K562 (cell line): Measurements from ENCODE around the gene KLF1. TPM values are rescaled to one million over a fixed set of nuclear protein-coding genes. Genes with fewer than 3 reads are reported as not detected.

Experiments
- ATAC-seq: fragments of 200-7000 bp; cut with Tn5 transposase; 3 replicates; pipeline ENCODE4 v1.9.1; 2020; ENCODE audit warnings: moderate library complexity
- BruUV-seq: library from RNA; stranded (reverse); fragments of 400-500 nt; replicated peaks from 2 replicates; lab custom pipeline; 2021; lab: Mats Ljungman, UMichigan
- CTCF ChIA-PET: fragments of 300-600 bp; formaldehyde crosslinking; extraction: SDS; loops from one replicate; lab custom pipeline; 2021; ENCODE audit warnings: low intra/inter-chr PET ratio; lab: Yijun Ruan, JAX
- POLR2A ChIA-PET: fragments of 300-600, 350-650 bp; sonication (Branson Sonifier 250); formaldehyde crosslinking; extraction: SDS; loops from one replicate; lab custom pipeline; 2021; ENCODE audit warnings: antibody characterized with exemption, inconsistent platforms; lab: Yijun Ruan, JAX
- DNase-seq, 4 experiments: peaks; one replicate each; pipeline versions ENCODE4 v3.0.0 to v3.0.0-alpha.2; 2011 to 2018; ENCODE audit warnings: low spot score in 3 of 4, mixed read lengths in 3 of 4; ENCODE audit errors: extremely low read depth in 1 of 4
- FAIRE-seq: peaks from 2 replicates; lab custom pipeline; 2011; peaks lifted over from hg19 to GRCh38; lab: Jason Lieb, UNC
- H2AFZ ChIP-seq: 2 replicates; pipeline ENCODE4 v1.6.0; 2011; ENCODE audit warnings: low read depth, low read length, control low read depth, inconsistent platforms
- H3K27ac ChIP-seq: fragments of 200-600 bp; 3 replicates; pipeline ENCODE4 v1.8.0; 2011; ENCODE audit warnings: low read depth, mild to moderate bottlenecking, control low read depth, inconsistent platforms, low read length, moderate library complexity, mixed read lengths; ENCODE audit errors: extremely low read depth
- H3K27me3 ChIP-seq, 2 experiments: fragments of 300-600 bp in 1 of 2; 2 replicates in 1 of 2; 3 replicates in 1 of 2; pipeline versions ENCODE4 v1.6.0 to v1.8.0; 2011; ENCODE audit warnings: inconsistent platforms in 2 of 2, low read length in 2 of 2, mild to moderate bottlenecking in 1 of 2, mixed read lengths in 1 of 2, moderate library complexity in 1 of 2; ENCODE audit not compliant: control insufficient read depth in 2 of 2, insufficient read depth in 2 of 2
- H3K36me3 ChIP-seq: fragments of 300-600 bp; 3 replicates; pipeline ENCODE4 v1.8.0; 2011; ENCODE audit warnings: mild to moderate bottlenecking, low read length, inconsistent platforms; ENCODE audit not compliant: control insufficient read depth, insufficient read depth
- H3K4me1 ChIP-seq, 2 experiments: fragments of 200-600 bp in 1 of 2; replicated peaks in 1 of 2; 2 replicates in 1 of 2; 3 replicates in 1 of 2; pipeline versions ENCODE4 v1.5.1 to v1.8.0; 2011; ENCODE audit warnings: inconsistent platforms in 2 of 2, low read length in 2 of 2, mild to moderate bottlenecking in 1 of 2, mixed read lengths in 1 of 2, moderate library complexity in 1 of 2; ENCODE audit not compliant: control insufficient read depth in 2 of 2, insufficient read depth in 2 of 2
- H3K4me2 ChIP-seq: 2 replicates; pipeline ENCODE4 v1.6.1; 2011; ENCODE audit warnings: low read length, control low read depth, inconsistent platforms, mixed read lengths; ENCODE audit not compliant: insufficient read depth
- H3K4me3 ChIP-seq: fragments of 200-600 bp; sonication (generic), shearing (Covaris generic); 2 replicates; pipeline ENCODE4 v1.5.1; 2016; ENCODE audit warnings: control low read depth, inconsistent platforms
- H3K79me2 ChIP-seq: fragments of 200-600 bp; 3 replicates; pipeline ENCODE4 v1.8.0; 2011; ENCODE audit warnings: low read length, inconsistent platforms; ENCODE audit not compliant: control insufficient read depth, insufficient read depth
- H3K9ac ChIP-seq, 2 experiments: 2 replicates each; pipeline versions ENCODE4 v1.6.0 to v1.6.1; 2011; ENCODE audit warnings: low read depth in 2 of 2, low read length in 2 of 2, control low read depth in 1 of 2, inconsistent platforms in 1 of 2, mild to moderate bottlenecking in 1 of 2, mixed read lengths in 1 of 2; ENCODE audit not compliant: insufficient read depth in 1 of 2
- H3K9me1 ChIP-seq: one replicate; pipeline ENCODE4 v1.6.0; 2011; ENCODE audit warnings: inconsistent platforms, mild to moderate bottlenecking, low read length, moderate library complexity; ENCODE audit not compliant: control insufficient read depth, insufficient read depth
- H3K9me3 ChIP-seq: replicated peaks from 2 replicates; pipeline ENCODE4 v1.5.1; 2011; ENCODE audit warnings: low read depth, low read length, inconsistent platforms; ENCODE audit not compliant: control insufficient read depth, insufficient read depth
- H4K20me1 ChIP-seq: replicated peaks from 2 replicates; pipeline ENCODE4 v1.6.1; 2011; ENCODE audit warnings: low read length, inconsistent platforms, mixed read lengths; ENCODE audit not compliant: control insufficient read depth, insufficient read depth
- CHD2 ChIP-seq: IDR thresholded peaks from 2 replicates; pipeline ENCODE4 v1.6.1; 2011; ENCODE audit warnings: low read depth, low read length
- EGR1 ChIP-seq: fragments of 450-650 bp; conservative IDR thresholded peaks from 2 replicates; pipeline ENCODE4 v1.6.1; 2017; ENCODE audit warnings: mild to moderate bottlenecking
- FOXP4 ChIP-seq: sonication (generic); formaldehyde crosslinking; IDR thresholded peaks from 2 replicates; pipeline ENCODE4 v1.8.0; 2022; ENCODE audit warnings: mild to moderate bottlenecking, missing genetic modification reagents, borderline replicate concordance
- HMG20A ChIP-seq: fragments of 450-650 bp; formaldehyde crosslinking; conservative IDR thresholded peaks from 2 replicates; pipeline ENCODE4 v1.4.0; 2020; ENCODE audit warnings: mild to moderate bottlenecking, mixed read lengths
- KLF13 ChIP-seq: fragments of 450-650 bp; IDR thresholded peaks from 2 replicates; pipeline ENCODE4 v1.6.1; 2016; ENCODE audit warnings: missing genetic modification characterization, low read depth, mild to moderate bottlenecking, missing compliant biosample characterization, moderate library complexity, borderline replicate concordance
- NKRF ChIP-seq: fragments of 450-650 bp; IDR thresholded peaks from 2 replicates; pipeline ENCODE4 v1.6.1; 2016; ENCODE audit warnings: borderline replicate concordance
- STAT5A ChIP-seq: IDR thresholded peaks from 2 replicates; pipeline ENCODE4 v1.6.1; 2012; ENCODE audit warnings: low read length, inconsistent platforms, borderline replicate concordance
- XRCC5 ChIP-seq: fragments of 200-400 bp; formaldehyde crosslinking; IDR thresholded peaks from 2 replicates; pipeline ENCODE4 v1.6.1; 2017; ENCODE audit warnings: low read depth, mild to moderate bottlenecking, low read length
- ZNF263 ChIP-seq: sonication (generic); formaldehyde crosslinking; IDR thresholded peaks from 2 replicates; pipeline ENCODE4 v1.8.0; 2022; ENCODE audit warnings: mild to moderate bottlenecking, missing genetic modification reagents, borderline replicate concordance
- WGBS: fragments of 100-300 bp; shearing (Covaris generic); methylation state at CpG from one replicate; pipeline ENCODE4 v1.1.6; 2016; ENCODE audit warnings: low coverage, mixed read lengths; ENCODE audit not compliant: insufficient coverage; ENCODE audit errors: missing lambda C conversion rate; 5-methylcytosine and 5-hydroxymethylcytosine counted together
- in situ Hi-C: fragments of 300-500 bp; cut with MboI; formaldehyde crosslinking; loops from 4 replicates; pipeline ENCODE4 v1.15.0; 2018; ENCODE audit warnings: inconsistent platforms, mixed read lengths
- intact Hi-C: fragments of 100-400 bp; cut with micrococcal nuclease; formaldehyde crosslinking; loops from 2 replicates; pipeline ENCODE4 v1.14.2; 2022
- polyA plus RNA-seq, 8 experiments: library from polyadenylated mRNA; depleted of rRNA in 4 of 8; stranded (reverse) in 5 of 8; unstranded in 3 of 8; fragments of >200 nt; fragmentation: Nextera tagmentation in 2 of 8; fragmentation: Illumina TruSeq in 1 of 8; extraction: Ambion mirVana in 2 of 8; extraction: Trizol in 1 of 8; gene quantifications; 2 replicates each; pipeline versions ENCODE4 v1.2.1 to v1.2.3, GENCODE V29; 2011 to 2014; ENCODE audit warnings: inconsistent platforms in 1 of 8, missing spikeins in 1 of 8
- total RNA-seq, 7 experiments: library from RNA; depleted of rRNA in 6 of 7; stranded (reverse); fragments of >200 nt in 6 of 7; fragmentation: Illumina TruSeq in 2 of 7; extraction: Trizol in 2 of 7; gene quantifications; 2 replicates each; pipeline versions ENCODE4 v1.2.1 to v1.2.3, GENCODE V29; 2011 to 2021; ENCODE audit warnings: low replicate concordance in 1 of 7
- TF ChIP-seq, protein P1 (sequence below): sonication (generic); formaldehyde crosslinking; IDR thresholded peaks from 2 replicates; pipeline ENCODE4 v1.8.0; 2023; ENCODE audit warnings: mild to moderate bottlenecking, missing genetic modification reagents

KLF1 gene
- total and polyA plus RNA-seq, 9 of the 15 experiments (the other 6 are each of a cell fraction or from before 2014, with no cell fraction given): 8.4 to 163 (median 47.3) TPM

GRCh38 chr19:12834976-12835757 lies 51.8 kb downstream of the KLF1 start:
- Histone ChIP-seq H3K9me1 (no peaks in the 10 kb centered on the region), H3K36me3 (peaks cover 2% of the 10 kb centered on the region; the same call in 1 of the 3 replicates), H4K20me1 (peaks cover 17% of the 10 kb centered on the region), H2AFZ (peak overlapping the region; percentile 73), H3K4me3 (no peak overlapping the region), H3K9me3 (no peaks in the 10 kb centered on the region), H3K79me2 (peaks cover 9% of the 10 kb centered on the region; the same call in 2 of the 3 replicates), H3K27ac (no peak overlapping the region), H3K27me3 (no peaks in the 10 kb centered on the region; a peak in 1 of 5 replicates), H3K4me2 (peak overlapping the region; percentile 26), H3K9ac (peak overlapping the region in 1 of 2 experiments; percentile 90; a peak in 2 of 4 replicates), H3K4me1 (peaks cover 41 to 61% of the 10 kb centered on the region in 2 experiments)
- WGBS: 10% methylated on average over 30 of the region's 39 CpGs
- ChIA-PET POLR2A (interaction anchor here (0.6 to 1.2 kb wide), 2 partner anchors 10 to 19 kb away, joined by 3 to 4 read pairs; no protein-coding TSS in a partner anchor), CTCF (no interaction called here)
- peak; percentile 57 for ATAC-seq
- BruUV-seq: no TSS peak
- DNase-seq: peak; percentile 79 to 85 (median 82)
- intact Hi-C loops (loop anchor here (5.0 kb wide), 1 partner anchor 52 kb away; the partner anchor contains the start of gene KLF1), in situ Hi-C loops (no loop called here)
- peak; percentile 26 for FAIRE-seq
- TF ChIP-seq EGR1: peak; percentile 50
- peak; percentile 78 for TF ChIP-seq CHD2
- TF ChIP-seq, protein P1, sequence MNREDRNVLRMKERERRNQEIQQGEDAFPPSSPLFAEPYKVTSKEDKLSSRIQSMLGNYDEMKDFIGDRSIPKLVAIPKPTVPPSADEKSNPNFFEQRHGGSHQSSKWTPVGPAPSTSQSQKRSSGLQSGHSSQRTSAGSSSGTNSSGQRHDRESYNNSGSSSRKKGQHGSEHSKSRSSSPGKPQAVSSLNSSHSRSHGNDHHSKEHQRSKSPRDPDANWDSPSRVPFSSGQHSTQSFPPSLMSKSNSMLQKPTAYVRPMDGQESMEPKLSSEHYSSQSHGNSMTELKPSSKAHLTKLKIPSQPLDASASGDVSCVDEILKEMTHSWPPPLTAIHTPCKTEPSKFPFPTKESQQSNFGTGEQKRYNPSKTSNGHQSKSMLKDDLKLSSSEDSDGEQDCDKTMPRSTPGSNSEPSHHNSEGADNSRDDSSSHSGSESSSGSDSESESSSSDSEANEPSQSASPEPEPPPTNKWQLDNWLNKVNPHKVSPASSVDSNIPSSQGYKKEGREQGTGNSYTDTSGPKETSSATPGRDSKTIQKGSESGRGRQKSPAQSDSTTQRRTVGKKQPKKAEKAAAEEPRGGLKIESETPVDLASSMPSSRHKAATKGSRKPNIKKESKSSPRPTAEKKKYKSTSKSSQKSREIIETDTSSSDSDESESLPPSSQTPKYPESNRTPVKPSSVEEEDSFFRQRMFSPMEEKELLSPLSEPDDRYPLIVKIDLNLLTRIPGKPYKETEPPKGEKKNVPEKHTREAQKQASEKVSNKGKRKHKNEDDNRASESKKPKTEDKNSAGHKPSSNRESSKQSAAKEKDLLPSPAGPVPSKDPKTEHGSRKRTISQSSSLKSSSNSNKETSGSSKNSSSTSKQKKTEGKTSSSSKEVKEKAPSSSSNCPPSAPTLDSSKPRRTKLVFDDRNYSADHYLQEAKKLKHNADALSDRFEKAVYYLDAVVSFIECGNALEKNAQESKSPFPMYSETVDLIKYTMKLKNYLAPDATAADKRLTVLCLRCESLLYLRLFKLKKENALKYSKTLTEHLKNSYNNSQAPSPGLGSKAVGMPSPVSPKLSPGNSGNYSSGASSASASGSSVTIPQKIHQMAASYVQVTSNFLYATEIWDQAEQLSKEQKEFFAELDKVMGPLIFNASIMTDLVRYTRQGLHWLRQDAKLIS (CRISPR knock-in tag): no peak
- TF ChIP-seq ZNF263 (CRISPR knock-in tag): peak; percentile 62
- TF ChIP-seq HMG20A: no peak
- peak; percentile 86 for TF ChIP-seq STAT5A
- 0 out of 2 replicates have a peak, but pooled peaks have one; percentile 24 for TF ChIP-seq FOXP4 (CRISPR knock-in tag)
- TF ChIP-seq KLF13 (tag): no peak
- TF ChIP-seq XRCC5: 0 out of 2 replicates have a peak, but pooled peaks have one; percentile 33
- TF ChIP-seq NKRF: 0 out of 2 replicates have a peak, but pooled peaks have one; percentile 27
